GM12873 (cell line): ENCODE measurements around the gene PDE4D.

Experiments used
- TF ChIP-seq, protein P1 (sequence below): IDR thresholded peaks from 2 replicates; pipeline ENCODE4 v1.5.1; 2012; ENCODE audit warnings: low read depth, mild to moderate bottlenecking, moderate library complexity, low read length, control low read depth; ENCODE audit not compliant: insufficient read depth; ENCODE audit errors: missing control alignments

Gene PDE4D

DNA sequence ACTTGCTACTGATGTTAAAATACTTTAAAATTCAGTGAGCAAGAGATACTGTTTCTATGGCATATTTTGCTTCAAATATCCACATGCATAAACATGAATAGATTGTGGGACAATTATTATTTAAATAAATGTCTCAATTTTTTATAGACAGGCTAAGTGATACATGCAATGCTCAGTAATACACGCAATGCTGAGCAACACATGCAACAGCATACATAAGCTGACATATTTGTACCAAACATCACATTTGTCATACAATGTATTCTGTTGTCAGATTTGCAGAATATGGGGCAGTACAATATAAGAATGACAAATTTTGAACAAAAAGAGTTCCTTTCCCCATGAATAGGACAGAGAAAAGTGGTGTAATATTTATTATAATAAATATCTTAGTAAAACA lies 155.5 kb downstream of the PDE4D start:
- TF ChIP-seq, protein P1, sequence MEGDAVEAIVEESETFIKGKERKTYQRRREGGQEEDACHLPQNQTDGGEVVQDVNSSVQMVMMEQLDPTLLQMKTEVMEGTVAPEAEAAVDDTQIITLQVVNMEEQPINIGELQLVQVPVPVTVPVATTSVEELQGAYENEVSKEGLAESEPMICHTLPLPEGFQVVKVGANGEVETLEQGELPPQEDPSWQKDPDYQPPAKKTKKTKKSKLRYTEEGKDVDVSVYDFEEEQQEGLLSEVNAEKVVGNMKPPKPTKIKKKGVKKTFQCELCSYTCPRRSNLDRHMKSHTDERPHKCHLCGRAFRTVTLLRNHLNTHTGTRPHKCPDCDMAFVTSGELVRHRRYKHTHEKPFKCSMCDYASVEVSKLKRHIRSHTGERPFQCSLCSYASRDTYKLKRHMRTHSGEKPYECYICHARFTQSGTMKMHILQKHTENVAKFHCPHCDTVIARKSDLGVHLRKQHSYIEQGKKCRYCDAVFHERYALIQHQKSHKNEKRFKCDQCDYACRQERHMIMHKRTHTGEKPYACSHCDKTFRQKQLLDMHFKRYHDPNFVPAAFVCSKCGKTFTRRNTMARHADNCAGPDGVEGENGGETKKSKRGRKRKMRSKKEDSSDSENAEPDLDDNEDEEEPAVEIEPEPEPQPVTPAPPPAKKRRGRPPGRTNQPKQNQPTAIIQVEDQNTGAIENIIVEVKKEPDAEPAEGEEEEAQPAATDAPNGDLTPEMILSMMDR: no peak

DNA sequence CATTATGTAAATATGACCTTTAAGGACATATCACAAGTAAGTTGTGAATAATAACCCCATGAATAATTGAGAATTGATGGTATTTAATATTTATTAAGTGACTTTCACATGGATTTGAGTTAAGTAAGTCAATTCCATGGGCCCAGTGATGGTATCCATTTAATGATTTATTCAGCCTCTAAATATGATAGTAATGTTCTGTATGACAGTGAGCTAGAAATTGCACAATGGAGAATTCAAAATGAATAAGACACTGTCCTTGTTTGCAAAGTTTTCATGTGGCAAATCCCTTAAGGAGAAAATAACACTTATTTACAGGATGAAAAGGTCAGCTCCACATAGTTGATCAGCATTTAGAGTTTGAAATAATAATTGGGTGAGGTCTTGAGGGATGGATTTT lies 160.7 kb downstream of the PDE4D start:
- TF ChIP-seq, protein P1: no peak

DNA sequence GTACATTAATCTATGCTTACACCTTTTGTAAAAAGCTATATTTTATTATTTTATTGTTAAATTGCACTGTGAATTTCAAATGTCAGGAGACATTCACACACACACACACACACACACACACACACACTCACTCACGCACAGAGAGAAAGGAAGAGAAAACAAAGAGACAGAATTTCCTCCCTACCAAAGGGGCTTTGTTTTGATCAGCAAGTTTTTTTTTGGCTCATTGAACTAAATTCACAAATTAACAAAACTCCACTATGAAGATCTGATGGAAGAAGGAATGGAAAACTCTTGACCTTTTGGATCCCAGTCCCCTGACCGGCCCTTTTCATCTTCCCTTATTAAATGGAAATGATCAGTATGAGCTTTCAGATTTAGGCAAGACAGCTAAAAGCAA lies 161.2 kb downstream of the PDE4D start:
- TF ChIP-seq, protein P1: no peak

DNA sequence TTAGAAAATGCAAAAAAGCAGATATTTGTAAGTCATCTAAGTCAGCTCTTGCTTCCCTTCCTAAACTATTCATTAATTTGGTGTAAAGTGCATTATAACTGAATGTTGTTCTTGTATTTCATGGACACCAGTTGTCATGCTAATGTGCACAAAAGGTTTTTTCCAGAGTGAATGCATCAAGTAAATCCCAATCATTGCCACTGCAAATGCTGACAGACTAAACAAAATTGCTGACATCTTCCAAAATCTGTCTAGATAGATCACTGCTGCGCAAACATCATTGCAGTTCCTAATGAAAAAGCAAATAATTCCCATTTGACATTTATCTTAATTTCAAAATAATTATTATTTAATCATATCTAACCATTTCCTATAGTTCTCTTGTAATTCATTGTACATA lies 161.7 kb downstream of the PDE4D start:
- TF ChIP-seq, protein P1: no peak

DNA sequence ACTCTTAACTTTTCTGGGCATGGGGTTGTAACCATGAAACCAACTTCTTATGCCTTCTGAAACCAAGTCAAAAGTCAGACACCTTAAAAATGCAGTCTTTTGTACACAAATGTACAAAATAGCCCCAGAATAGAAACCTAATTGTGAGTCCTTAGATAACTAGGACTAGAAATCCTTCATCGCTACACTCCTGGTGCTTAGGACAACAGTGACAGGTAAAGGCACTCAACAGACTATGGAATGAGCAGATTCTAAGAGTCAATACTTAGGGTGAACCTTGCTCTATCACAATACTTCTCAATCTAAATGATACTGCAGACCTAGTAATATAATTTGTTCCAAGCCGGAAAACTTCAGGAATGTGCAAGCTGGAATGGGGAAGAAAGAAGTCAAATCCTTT lies 163.7 kb downstream of the PDE4D start:
- TF ChIP-seq, protein P1: no peak

DNA sequence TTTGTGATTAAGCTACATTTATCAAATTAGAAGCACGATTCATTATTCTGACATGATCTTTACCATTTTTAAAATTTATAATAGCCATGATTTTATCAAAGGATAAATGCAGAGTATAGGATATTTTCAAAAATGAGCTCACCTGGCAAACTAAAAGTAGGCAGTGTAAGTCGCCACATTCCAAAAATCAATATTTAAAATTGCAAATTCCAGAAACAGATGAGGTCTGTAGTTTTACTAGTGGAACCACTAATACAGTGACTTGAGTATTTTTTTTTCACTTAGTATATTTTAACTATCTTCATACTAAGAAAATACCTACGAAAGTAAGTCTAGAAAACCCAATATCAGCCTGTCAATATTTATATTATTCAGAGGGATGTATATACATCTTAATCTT lies 164.2 kb downstream of the PDE4D start:
- TF ChIP-seq, protein P1: no peak

DNA sequence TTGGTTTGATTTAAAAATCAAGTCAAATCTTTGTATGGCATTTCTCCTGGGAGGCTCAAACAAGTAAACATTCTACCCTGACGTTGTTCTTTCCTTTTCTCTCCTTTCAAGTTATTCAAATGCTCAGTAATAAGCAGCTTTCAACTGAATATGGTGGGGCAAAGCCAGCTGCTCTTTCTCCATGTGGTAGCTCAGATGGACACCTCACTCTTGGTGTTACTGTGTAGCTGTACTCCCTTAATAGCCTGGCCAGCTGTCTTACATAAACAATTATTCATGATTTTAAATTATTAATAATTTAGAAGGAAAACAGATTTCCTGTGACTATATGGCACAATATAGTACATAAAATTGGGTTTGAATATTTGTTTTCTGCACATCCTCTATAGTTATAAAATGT lies 165.2 kb downstream of the PDE4D start:
- TF ChIP-seq, protein P1: no peak
